Neural progenitor cell (in vitro differentiated cells): ENCODE data around the gene REV3L. TPM values are rescaled to one million over a fixed set of nuclear protein-coding genes. Genes with fewer than 3 reads are reported as not detected.

Experiments
- DNase-seq: peaks from one replicate; pipeline ENCODE4 v3.0.0-alpha.2; 2016; ENCODE audit warnings: low spot score
- H2AFZ ChIP-seq: fragments of 200-600 bp; sonication (generic); replicated peaks from 2 replicates; pipeline ENCODE4 v1.6.1; 2016; ENCODE audit warnings: antibody characterized with exemption
- H3F3A ChIP-seq: fragments of 200-600 bp; sonication (generic); 2 replicates; pipeline ENCODE4 v1.6.1; 2016; ENCODE audit warnings: antibody characterized with exemption, low read depth
- H3K27ac ChIP-seq: fragments of 200-600 bp; sonication (generic); 2 replicates; pipeline ENCODE4 v1.5.1; 2016; ENCODE audit warnings: mild to moderate bottlenecking
- H3K27me3 ChIP-seq: fragments of 200-600 bp; sonication (generic); 2 replicates; pipeline ENCODE4 v1.6.1; 2016; ENCODE audit warnings: mild to moderate bottlenecking, moderate library complexity
- H3K36me3 ChIP-seq: fragments of 200-600 bp; sonication (generic); 2 replicates; pipeline ENCODE4 v1.5.1; 2016
- H3K4me1 ChIP-seq: fragments of 200-600 bp; sonication (generic); 2 replicates; pipeline ENCODE4 v1.6.1; 2016; ENCODE audit warnings: mixed run types
- H3K4me2 ChIP-seq: fragments of 200-600 bp; sonication (generic); 2 replicates; pipeline ENCODE4 v1.6.1; 2016
- H3K4me3 ChIP-seq: fragments of 200-600 bp; sonication (generic); 2 replicates; pipeline ENCODE4 v1.5.1; 2016
- H3K79me2 ChIP-seq: fragments of 200-600 bp; sonication (generic); 2 replicates; pipeline ENCODE4 v1.6.1; 2016; ENCODE audit warnings: low read depth
- H3K9ac ChIP-seq: fragments of 200-600 bp; sonication (generic); 2 replicates; pipeline ENCODE4 v1.6.1; 2016
- H3K9me3 ChIP-seq: fragments of 200-600 bp; sonication (generic); 2 replicates; pipeline ENCODE4 v1.5.1; 2016; ENCODE audit warnings: low read depth
- H4K20me1 ChIP-seq: fragments of 200-600 bp; sonication (generic); 2 replicates; pipeline ENCODE4 v1.6.1; 2016; ENCODE audit warnings: low read depth
- H3K27ac Mint-ChIP-seq: 3 replicates; pipeline ENCODE4 v1.8.0; 2021; ENCODE audit warnings: mixed read lengths
- H3K27me3 Mint-ChIP-seq: 2 replicates; pipeline ENCODE4 v1.8.0; 2022; ENCODE audit warnings: low read depth, mild to moderate bottlenecking, inconsistent platforms, moderate library complexity, mixed read lengths; ENCODE audit not compliant: insufficient read depth
- H3K36me3 Mint-ChIP-seq: 3 replicates; pipeline ENCODE4 v1.8.0; 2021; ENCODE audit warnings: mixed read lengths
- H3K4me1 Mint-ChIP-seq: 3 replicates; pipeline ENCODE4 v1.8.0; 2021; ENCODE audit warnings: mixed read lengths
- H3K4me3 Mint-ChIP-seq: 3 replicates; pipeline ENCODE4 v1.8.0; 2021; ENCODE audit warnings: mild to moderate bottlenecking, moderate library complexity, mixed read lengths
- H3K9me3 Mint-ChIP-seq: 3 replicates; pipeline ENCODE4 v1.8.0; 2020; ENCODE audit warnings: mixed read lengths
- CTCF ChIP-seq: fragments of 200-600 bp; sonication (generic); IDR thresholded peaks from 2 replicates; pipeline ENCODE4 v1.5.1; 2017; ENCODE audit warnings: antibody characterized with exemption, mild to moderate bottlenecking
- EZH2 ChIP-seq: fragments of 200-600 bp; sonication (generic); IDR thresholded peaks from 2 replicates; pipeline ENCODE4 v1.6.1; 2017; ENCODE audit warnings: antibody characterized with exemption, mild to moderate bottlenecking, moderate library complexity
- EZH2phosphoT487 ChIP-seq: fragments of 200-600 bp; sonication (generic); IDR thresholded peaks from 2 replicates; pipeline ENCODE4 v1.6.1; 2017; ENCODE audit warnings: antibody characterized with exemption
- total RNA-seq: library from RNA; depleted of rRNA; stranded (reverse); fragments of >200 nt; gene quantifications from 2 replicates; pipeline ENCODE4 v1.2.3, GENCODE V29; 2015; ENCODE audit warnings: low replicate concordance

REV3L gene
- total RNA-seq, 1 donor from 2014 or later, result 23.5 TPM

DNA sequence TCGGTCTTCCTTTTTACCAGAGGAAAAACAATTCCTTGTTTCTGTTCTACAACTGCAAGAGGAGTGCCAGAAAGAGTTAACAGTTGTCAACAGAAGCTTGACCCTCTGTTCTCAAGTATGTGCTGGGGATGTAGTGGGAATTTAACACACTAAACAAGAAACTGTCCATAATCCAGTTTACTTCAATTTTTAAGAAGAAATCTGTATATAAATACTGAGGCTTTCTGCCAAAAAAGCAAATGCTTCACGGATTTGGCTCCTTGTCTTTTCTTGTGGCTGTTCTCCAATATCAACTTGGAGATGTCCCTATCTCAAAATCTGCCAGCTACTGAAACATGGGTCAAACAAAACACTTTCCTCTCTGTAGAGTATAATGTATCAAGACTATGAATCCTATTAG, 26.8 kb downstream of the REV3L start:
- H3K27me3 ChIP-seq, result no peaks in the 10 kb centered on the region
- no peaks in the 10 kb centered on the region for H3K4me1 Mint-ChIP-seq
- H3K9ac ChIP-seq, result no peak overlapping the region
- H3K27me3 Mint-ChIP-seq, result no peaks in the 10 kb centered on the region
- no peaks in the 10 kb centered on the region for H3F3A ChIP-seq
- no peak overlapping the region for H3K4me3 Mint-ChIP-seq
- no peak overlapping the region for H3K27ac Mint-ChIP-seq
- peaks cover 33% of the 10 kb centered on the region for H3K36me3 Mint-ChIP-seq
- no peak overlapping the region for H3K4me3 ChIP-seq
- no peak overlapping the region for H3K4me2 ChIP-seq
- H2AFZ ChIP-seq, result no peak overlapping the region
- no peaks in the 10 kb centered on the region for H3K36me3 ChIP-seq
- peaks cover 6% of the 10 kb centered on the region for H4K20me1 ChIP-seq
- no peak for DNase-seq
- peaks cover 42% of the 10 kb centered on the region for H3K79me2 ChIP-seq
- no peaks in the 10 kb centered on the region for H3K4me1 ChIP-seq
- no peak overlapping the region for H3K27ac ChIP-seq
- H3K9me3 Mint-ChIP-seq, result peaks cover 29% of the 10 kb centered on the region
- TF ChIP-seq EZH2 (no peak), CTCF (no peak), EZH2phosphoT487 (no peak)
- peaks cover 6% of the 10 kb centered on the region for H3K9me3 ChIP-seq

GRCh38 chr6:111450636-111451035, 32.4 kb downstream of the REV3L start:
- H3K9ac ChIP-seq, result no peak overlapping the region

DNA sequence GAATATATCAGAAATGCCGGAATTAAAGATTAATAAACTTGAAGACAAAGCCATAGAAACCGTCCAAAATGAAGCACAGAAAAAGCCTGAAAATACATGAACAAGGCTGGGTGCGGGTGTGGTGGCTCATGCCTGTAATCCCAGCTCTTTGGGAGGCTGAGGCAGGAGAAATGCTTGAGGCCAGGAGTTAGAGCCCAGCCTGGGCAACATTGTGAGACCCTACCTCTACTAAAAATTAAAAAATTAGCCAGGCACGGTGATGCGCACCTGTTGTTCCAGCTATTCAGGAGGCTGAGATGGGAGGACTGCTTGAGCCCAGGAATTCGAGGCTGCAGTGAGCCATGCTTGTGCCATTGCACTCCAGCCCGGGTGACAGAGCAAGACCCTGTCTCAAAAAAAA, 32.9 kb downstream of the REV3L start:
- no peak overlapping the region for H3K27ac ChIP-seq
- no peak for TF ChIP-seq EZH2
- TF ChIP-seq EZH2phosphoT487, result no peak
- TF ChIP-seq CTCF, result no peak
- no peaks in the 10 kb centered on the region for H3K9me3 ChIP-seq
- no peak overlapping the region for H3K27ac Mint-ChIP-seq
- peaks cover 23% of the 10 kb centered on the region for H4K20me1 ChIP-seq
- no peaks in the 10 kb centered on the region for H3K36me3 ChIP-seq
- no peaks in the 10 kb centered on the region for H3K4me1 Mint-ChIP-seq
- H3K4me3 ChIP-seq, result no peak overlapping the region
- no peak overlapping the region for H3K4me2 ChIP-seq
- no peaks in the 10 kb centered on the region for H3K27me3 ChIP-seq
- no peaks in the 10 kb centered on the region for H3K27me3 Mint-ChIP-seq
- H3K9ac ChIP-seq, result no peak overlapping the region
- no peaks in the 10 kb centered on the region for H3F3A ChIP-seq
- no peak overlapping the region for H3K4me3 Mint-ChIP-seq
- H3K36me3 Mint-ChIP-seq, result peaks cover 8% of the 10 kb centered on the region
- no peaks in the 10 kb centered on the region for H3K4me1 ChIP-seq
- H2AFZ ChIP-seq, result no peak overlapping the region
- H3K9me3 Mint-ChIP-seq, result no peaks in the 10 kb centered on the region
- H3K79me2 ChIP-seq, result peaks cover 40% of the 10 kb centered on the region
- DNase-seq, result no peak

More at GRCh38 chr6:111450636-111451035, 32.4 kb downstream of the REV3L start:
- Mint-ChIP-seq H3K27ac (no peak overlapping the region), H3K36me3 (peaks cover 7% of the 10 kb centered on the region), H3K27me3 (no peaks in the 10 kb centered on the region), H3K4me3 (no peak overlapping the region), H3K9me3 (no peaks in the 10 kb centered on the region), H3K4me1 (no peaks in the 10 kb centered on the region)
- Histone ChIP-seq H3K9me3 (no peaks in the 10 kb centered on the region), H3K4me2 (no peak overlapping the region), H3K4me1 (no peaks in the 10 kb centered on the region), H3K4me3 (no peak overlapping the region), H4K20me1 (peaks cover 21% of the 10 kb centered on the region), H3K27me3 (no peaks in the 10 kb centered on the region), H2AFZ (no peak overlapping the region), H3F3A (no peaks in the 10 kb centered on the region), H3K79me2 (peaks cover 36% of the 10 kb centered on the region), H3K27ac (no peak overlapping the region), H3K36me3 (no peaks in the 10 kb centered on the region)
- TF ChIP-seq EZH2phosphoT487 (no peak), CTCF (no peak), EZH2 (no peak)
- no peak for DNase-seq
